Chondrocyte (in vitro differentiated cells): ENCODE measurements around the gene PPP1R14C. TPM values are rescaled to one million over a fixed set of nuclear protein-coding genes. Genes with fewer than 3 reads are reported as not detected.

Experiments
- DNase-seq: peaks from one replicate; pipeline ENCODE4 v3.0.0; 2021; ENCODE audit warnings: mixed read lengths, low spot score
- H3K27ac Mint-ChIP-seq: one replicate; pipeline ENCODE4 v1.8.0; 2021; ENCODE audit warnings: mild to moderate bottlenecking, moderate library complexity, mixed read lengths; ENCODE audit not compliant: unreplicated experiment
- H3K27me3 Mint-ChIP-seq: 2 replicates; pipeline ENCODE4 v1.8.0; 2021; ENCODE audit warnings: low read depth, mixed read lengths
- H3K36me3 Mint-ChIP-seq: 2 replicates; pipeline ENCODE4 v1.8.0; 2021; ENCODE audit warnings: low read depth, mixed read lengths
- H3K4me1 Mint-ChIP-seq: 2 replicates; pipeline ENCODE4 v1.8.0; 2021; ENCODE audit warnings: low read depth, mild to moderate bottlenecking, mixed read lengths
- H3K4me3 Mint-ChIP-seq: one replicate; pipeline ENCODE4 v1.8.0; 2021; ENCODE audit warnings: mild to moderate bottlenecking, moderate library complexity, mixed read lengths; ENCODE audit not compliant: unreplicated experiment
- H3K9me3 Mint-ChIP-seq: 2 replicates; pipeline ENCODE4 v1.8.0; 2021; ENCODE audit warnings: low read depth, mixed read lengths
- CTCF ChIP-seq: fragments of 200-600 bp; sonication (generic); IDR thresholded peaks from 2 replicates; pipeline ENCODE4 v1.5.0; 2021; ENCODE audit warnings: antibody characterized with exemption, mild to moderate bottlenecking, moderate library complexity
- total RNA-seq: library from RNA; stranded (reverse); gene quantifications from 3 replicates; pipeline ENCODE4 v1.2.1, GENCODE V29; 2021

The PPP1R14C gene
- total RNA-seq, 1 donor from 2014 or later = 3.4 TPM

- Mint-ChIP-seq H3K4me1 (peaks cover 20% of the 10 kb centered on the region), H3K9me3 (peaks cover 4% of the 10 kb centered on the region), H3K36me3 (peaks cover 2% of the 10 kb centered on the region), H3K4me3 (no peak overlapping the region), H3K27me3 (no peaks in the 10 kb centered on the region), H3K27ac (no peak overlapping the region)
- TF ChIP-seq CTCF = no peak
- DNase-seq = no peak
These were observed 24.6 kb upstream of the PPP1R14C start for GRCh38 chr6:150118203-150118602.

GRCh38 chr6:150118627-150119026 lies 24.2 kb upstream of the PPP1R14C start:
- no peak for TF ChIP-seq CTCF
- DNase-seq = no peak
- Mint-ChIP-seq H3K4me3 (no peak overlapping the region), H3K9me3 (peaks cover 4% of the 10 kb centered on the region), H3K36me3 (peaks cover 2% of the 10 kb centered on the region), H3K4me1 (peaks cover 20% of the 10 kb centered on the region), H3K27ac (no peak overlapping the region), H3K27me3 (peaks cover under 1% of the 10 kb centered on the region)

- DNase-seq = no peak
- H3K9me3 Mint-ChIP-seq = peaks cover 4% of the 10 kb centered on the region
- peaks cover 20% of the 10 kb centered on the region for H3K4me1 Mint-ChIP-seq
- peaks cover 2% of the 10 kb centered on the region for H3K36me3 Mint-ChIP-seq
- no peak overlapping the region for H3K4me3 Mint-ChIP-seq
- TF ChIP-seq CTCF = no peak
- H3K27ac Mint-ChIP-seq = peak overlapping the region; percentile 79
- H3K27me3 Mint-ChIP-seq = peaks cover 3% of the 10 kb centered on the region
These were observed 23.7 kb upstream of the PPP1R14C start for GRCh38 chr6:150119173-150119572.

GRCh38 chr6:150123645-150124044 lies 19.2 kb upstream of the PPP1R14C start:
- H3K4me3 Mint-ChIP-seq = no peak overlapping the region
- H3K36me3 Mint-ChIP-seq = no peaks in the 10 kb centered on the region
- H3K27me3 Mint-ChIP-seq = peaks cover 10% of the 10 kb centered on the region
- TF ChIP-seq CTCF = no peak
- H3K27ac Mint-ChIP-seq = no peak overlapping the region
- H3K9me3 Mint-ChIP-seq = no peaks in the 10 kb centered on the region
- no peak for DNase-seq
- peaks cover 18% of the 10 kb centered on the region for H3K4me1 Mint-ChIP-seq

GRCh38 chr6:150124235-150124634 lies 18.6 kb upstream of the PPP1R14C start:
- no peaks in the 10 kb centered on the region for H3K9me3 Mint-ChIP-seq
- H3K27ac Mint-ChIP-seq = no peak overlapping the region
- no peak overlapping the region for H3K4me3 Mint-ChIP-seq
- H3K27me3 Mint-ChIP-seq = peaks cover 10% of the 10 kb centered on the region
- no peak for DNase-seq
- no peak for TF ChIP-seq CTCF
- H3K4me1 Mint-ChIP-seq = peaks cover 12% of the 10 kb centered on the region
- H3K36me3 Mint-ChIP-seq = no peaks in the 10 kb centered on the region
